Calu3 (cell line): Measurements from ENCODE around the gene TSHZ2. TPM values are rescaled to one million over a fixed set of nuclear protein-coding genes. Genes with fewer than 3 reads are reported as not detected.

ENCODE experiments used
- BruUV-seq: library from RNA; stranded (reverse); fragments of 400-500 nt; replicated peaks from 2 replicates; lab custom pipeline; 2021; lab: Mats Ljungman, UMichigan
- CTCF ChIA-PET: fragments of 300-600 bp; sonication (Branson Sonifier 250); formaldehyde crosslinking; loops from one replicate; lab custom pipeline; 2022; ENCODE audit warnings: antibody characterized with exemption; lab: Charles Lee
- DNase-seq: peaks from one replicate; pipeline ENCODE4 v3.0.0; 2022
- H3K27ac Mint-ChIP-seq: one replicate; pipeline ENCODE4 v1.8.0; 2022; ENCODE audit warnings: mixed read lengths; ENCODE audit not compliant: unreplicated experiment
- H3K27me3 Mint-ChIP-seq: one replicate; pipeline ENCODE4 v1.8.0; 2022; ENCODE audit warnings: mixed read lengths; ENCODE audit not compliant: unreplicated experiment
- H3K36me3 Mint-ChIP-seq: one replicate; pipeline ENCODE4 v1.8.0; 2022; ENCODE audit warnings: mild to moderate bottlenecking, moderate library complexity, mixed read lengths; ENCODE audit not compliant: insufficient read depth, unreplicated experiment
- H3K4me1 Mint-ChIP-seq: one replicate; pipeline ENCODE4 v1.8.0; 2022; ENCODE audit warnings: mild to moderate bottlenecking, low read depth, mixed read lengths; ENCODE audit not compliant: unreplicated experiment
- H3K4me3 Mint-ChIP-seq: one replicate; pipeline ENCODE4 v1.8.0; 2022; ENCODE audit warnings: mild to moderate bottlenecking, low read depth, moderate library complexity, mixed read lengths; ENCODE audit not compliant: unreplicated experiment
- H3K9me3 Mint-ChIP-seq: one replicate; pipeline ENCODE4 v1.8.0; 2022; ENCODE audit warnings: low read depth, mixed read lengths; ENCODE audit not compliant: unreplicated experiment
- intact Hi-C: fragments of 100-400 bp; cut with micrococcal nuclease; formaldehyde crosslinking; loops from one replicate; pipeline ENCODE4 v1.10.0; 2022; ENCODE audit not compliant: unreplicated experiment
- total RNA-seq: library from RNA; stranded (reverse); gene quantifications from 2 replicates; pipeline ENCODE4 v1.2.3, GENCODE V29; 2022
- TF ChIP-seq, protein P1 (sequence below): fragments of 200-600 bp; IDR thresholded peaks from one replicate; pipeline ENCODE4 v1.8.0; 2022; ENCODE audit warnings: antibody characterized with exemption; ENCODE audit not compliant: unreplicated experiment

The TSHZ2 gene
- total RNA-seq, 1 experiment from 2014 or later: not detected

DNA sequence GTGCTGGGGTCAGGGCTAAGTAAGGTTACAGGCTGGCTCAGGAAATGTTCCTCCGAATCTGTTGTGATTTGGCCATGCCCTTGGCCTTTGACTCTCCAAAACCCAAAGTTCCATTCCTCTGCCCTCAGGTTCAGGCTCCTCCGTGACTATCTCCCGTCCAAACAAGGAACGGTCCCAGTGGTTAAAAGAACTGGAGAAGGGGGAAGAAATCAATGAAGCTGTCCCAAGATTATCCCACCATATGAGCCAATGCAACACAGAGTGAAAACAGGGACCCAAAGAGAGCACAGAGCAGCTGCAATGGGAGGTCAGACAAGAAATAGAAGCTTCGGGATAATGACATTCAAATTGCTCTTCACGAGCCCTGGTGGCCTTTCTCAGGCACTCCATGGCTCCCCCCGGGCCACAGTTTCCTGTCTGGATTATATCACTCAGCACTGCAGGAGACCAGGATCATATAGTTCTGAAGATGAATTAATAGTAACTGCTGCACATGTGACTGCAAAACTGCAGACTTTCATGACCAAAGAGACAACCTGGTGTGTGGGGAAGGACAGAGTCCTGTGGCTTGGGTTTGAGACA is 410.2 kb downstream of the TSHZ2 start:
- no peak for DNase-seq
- H3K27ac Mint-ChIP-seq: no peak overlapping the region
- no peak overlapping the region for H3K4me3 Mint-ChIP-seq
- intact Hi-C loops: no loop called here
- no peaks in the 10 kb centered on the region for H3K36me3 Mint-ChIP-seq
- H3K27me3 Mint-ChIP-seq: peaks cover 38% of the 10 kb centered on the region
- no peaks in the 10 kb centered on the region for H3K9me3 Mint-ChIP-seq
- no TSS peak for BruUV-seq
- CTCF ChIA-PET: no interaction called here
- TF ChIP-seq, protein P1, sequence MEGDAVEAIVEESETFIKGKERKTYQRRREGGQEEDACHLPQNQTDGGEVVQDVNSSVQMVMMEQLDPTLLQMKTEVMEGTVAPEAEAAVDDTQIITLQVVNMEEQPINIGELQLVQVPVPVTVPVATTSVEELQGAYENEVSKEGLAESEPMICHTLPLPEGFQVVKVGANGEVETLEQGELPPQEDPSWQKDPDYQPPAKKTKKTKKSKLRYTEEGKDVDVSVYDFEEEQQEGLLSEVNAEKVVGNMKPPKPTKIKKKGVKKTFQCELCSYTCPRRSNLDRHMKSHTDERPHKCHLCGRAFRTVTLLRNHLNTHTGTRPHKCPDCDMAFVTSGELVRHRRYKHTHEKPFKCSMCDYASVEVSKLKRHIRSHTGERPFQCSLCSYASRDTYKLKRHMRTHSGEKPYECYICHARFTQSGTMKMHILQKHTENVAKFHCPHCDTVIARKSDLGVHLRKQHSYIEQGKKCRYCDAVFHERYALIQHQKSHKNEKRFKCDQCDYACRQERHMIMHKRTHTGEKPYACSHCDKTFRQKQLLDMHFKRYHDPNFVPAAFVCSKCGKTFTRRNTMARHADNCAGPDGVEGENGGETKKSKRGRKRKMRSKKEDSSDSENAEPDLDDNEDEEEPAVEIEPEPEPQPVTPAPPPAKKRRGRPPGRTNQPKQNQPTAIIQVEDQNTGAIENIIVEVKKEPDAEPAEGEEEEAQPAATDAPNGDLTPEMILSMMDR: no peak
- no peaks in the 10 kb centered on the region for H3K4me1 Mint-ChIP-seq

GRCh38 chr20:53383916-53384315 is 411.8 kb downstream of the TSHZ2 start:
- H3K4me3 Mint-ChIP-seq: no peak overlapping the region
- DNase-seq: no peak
- no peaks in the 10 kb centered on the region for H3K36me3 Mint-ChIP-seq
- peaks cover 46% of the 10 kb centered on the region for H3K27me3 Mint-ChIP-seq
- intact Hi-C loops: no loop called here
- CTCF ChIA-PET: no interaction called here
- BruUV-seq: no TSS peak
- TF ChIP-seq, protein P1: no peak
- no peak overlapping the region for H3K27ac Mint-ChIP-seq
- H3K4me1 Mint-ChIP-seq: no peaks in the 10 kb centered on the region
- no peaks in the 10 kb centered on the region for H3K9me3 Mint-ChIP-seq

GRCh38 chr20:53384392-53384791 is 412.2 kb downstream of the TSHZ2 start:
- TF ChIP-seq, protein P1: no peak
- Mint-ChIP-seq H3K4me1 (no peaks in the 10 kb centered on the region), H3K36me3 (no peaks in the 10 kb centered on the region), H3K27me3 (peaks cover 50% of the 10 kb centered on the region), H3K27ac (no peak overlapping the region), H3K4me3 (no peak overlapping the region), H3K9me3 (no peaks in the 10 kb centered on the region)
- DNase-seq: no peak
- BruUV-seq: no TSS peak
- intact Hi-C loops: no loop called here
- CTCF ChIA-PET: interaction anchor here (0.6 kb wide), 1 partner anchor 690 kb away, joined by 3 read pairs; no protein-coding TSS in a partner anchor

DNA sequence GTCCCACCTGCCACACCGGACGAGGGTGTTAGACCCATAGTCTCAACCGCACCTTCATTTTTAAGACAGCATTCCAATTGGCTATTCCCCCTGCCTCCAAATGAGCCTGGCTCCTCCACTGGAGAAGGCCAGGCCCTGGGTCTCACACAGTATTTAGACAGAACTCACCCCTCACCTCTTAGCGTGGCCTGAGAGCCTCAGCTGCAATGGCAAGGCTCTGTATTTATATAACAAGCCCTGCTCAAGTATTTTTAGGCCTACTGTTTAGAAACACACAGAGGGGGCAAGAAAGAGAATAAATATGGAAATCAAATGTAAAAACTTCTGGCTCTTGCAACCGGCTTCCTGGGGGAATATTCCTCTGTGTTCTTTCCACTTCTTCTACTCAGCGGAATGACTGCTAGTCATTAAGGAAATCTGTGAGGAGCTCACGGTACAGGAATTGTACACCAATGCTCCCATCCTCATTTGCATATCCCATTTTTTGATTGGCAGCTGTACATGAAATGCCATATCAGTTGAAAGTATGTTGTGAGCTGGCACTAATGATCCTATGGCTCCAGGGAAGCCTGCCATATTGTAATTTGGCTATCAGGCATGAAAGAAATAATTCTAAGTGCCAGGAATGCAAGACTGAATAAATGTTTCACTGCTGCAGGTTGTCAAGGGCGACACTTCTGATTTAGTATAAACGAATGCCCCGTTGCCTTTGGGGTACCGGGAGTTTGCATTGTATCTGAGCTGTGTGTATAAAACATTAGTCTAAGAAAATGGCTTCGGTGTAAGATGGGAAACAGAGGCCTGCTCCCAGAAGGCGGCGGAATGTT is 414.0 kb downstream of the TSHZ2 start:
- DNase-seq: no peak
- intact Hi-C loops: no loop called here
- Mint-ChIP-seq H3K4me1 (no peaks in the 10 kb centered on the region), H3K9me3 (no peaks in the 10 kb centered on the region), H3K27ac (no peak overlapping the region), H3K4me3 (no peak overlapping the region), H3K27me3 (peaks cover 56% of the 10 kb centered on the region), H3K36me3 (no peaks in the 10 kb centered on the region)
- CTCF ChIA-PET: no interaction called here
- TF ChIP-seq, protein P1: no peak
- no TSS peak for BruUV-seq
